Measurements from ENCODE around the gene CHST7. TPM values are rescaled to one million over a fixed set of nuclear protein-coding genes. Genes with fewer than 3 reads are reported as not detected.

Gene CHST7
- total and polyA plus RNA-seq, 2 of the 8 experiments (the other 6 are each of a cell fraction or from before 2014, with no cell fraction given), result 7.9 to 14.1 TPM

GRCh38 chrX:46573892-46574773, 568 bp downstream of the CHST7 start (continued):
- TF ChIP-seq HDAC6 (IDR thresholded peaks at IDR 0.05; ENCODE audit: low read depth, low read length) (no peak), RFX5 (IDR thresholded peaks at IDR 0.05; ENCODE audit: borderline replicate concordance, low read depth, low read length) (no peak), RNF2 (IDR thresholded peaks at IDR 0.05; ENCODE audit: borderline replicate concordance, low read depth, low read length, missing control alignments, poor library complexity, severe bottlenecking) (no peak), EGR1 (IDR thresholded peaks at IDR 0.05; ENCODE audit: borderline replicate concordance, low read depth, low read length) (no peak), ASH2L (IDR thresholded peaks at IDR 0.05; ENCODE audit: low read length) (peak; percentile 21), CHD2 (IDR thresholded peaks at IDR 0.05; ENCODE audit: low read length) (peak; percentile 97)

Measured in H1 (cell line).